ENCODE results near the gene DTD2.

DNA sequence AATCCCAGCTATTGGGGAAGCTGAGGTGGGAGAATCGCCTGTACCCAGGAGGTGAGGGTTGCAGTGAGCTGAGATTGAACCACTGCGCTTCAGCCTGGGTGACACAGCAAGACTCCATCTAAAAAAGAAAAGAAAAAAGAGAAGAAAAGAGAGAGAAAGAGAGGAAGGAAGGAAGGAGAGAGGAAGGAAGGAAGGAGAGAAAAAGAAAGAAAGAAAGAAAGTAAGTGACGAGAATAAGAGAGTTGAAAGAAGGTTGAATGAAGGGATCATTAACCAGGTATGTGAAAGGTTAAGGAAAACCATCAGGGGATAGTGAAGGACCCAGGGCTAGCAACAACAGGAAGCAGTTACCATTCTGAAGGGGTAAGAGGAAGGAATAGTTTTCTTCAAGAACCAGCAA is 4.2 kb upstream of the DTD2 start:
- TF ChIP-seq, protein P1, sequence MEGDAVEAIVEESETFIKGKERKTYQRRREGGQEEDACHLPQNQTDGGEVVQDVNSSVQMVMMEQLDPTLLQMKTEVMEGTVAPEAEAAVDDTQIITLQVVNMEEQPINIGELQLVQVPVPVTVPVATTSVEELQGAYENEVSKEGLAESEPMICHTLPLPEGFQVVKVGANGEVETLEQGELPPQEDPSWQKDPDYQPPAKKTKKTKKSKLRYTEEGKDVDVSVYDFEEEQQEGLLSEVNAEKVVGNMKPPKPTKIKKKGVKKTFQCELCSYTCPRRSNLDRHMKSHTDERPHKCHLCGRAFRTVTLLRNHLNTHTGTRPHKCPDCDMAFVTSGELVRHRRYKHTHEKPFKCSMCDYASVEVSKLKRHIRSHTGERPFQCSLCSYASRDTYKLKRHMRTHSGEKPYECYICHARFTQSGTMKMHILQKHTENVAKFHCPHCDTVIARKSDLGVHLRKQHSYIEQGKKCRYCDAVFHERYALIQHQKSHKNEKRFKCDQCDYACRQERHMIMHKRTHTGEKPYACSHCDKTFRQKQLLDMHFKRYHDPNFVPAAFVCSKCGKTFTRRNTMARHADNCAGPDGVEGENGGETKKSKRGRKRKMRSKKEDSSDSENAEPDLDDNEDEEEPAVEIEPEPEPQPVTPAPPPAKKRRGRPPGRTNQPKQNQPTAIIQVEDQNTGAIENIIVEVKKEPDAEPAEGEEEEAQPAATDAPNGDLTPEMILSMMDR (conservative IDR thresholded peaks at IDR 0.05; ENCODE audit: low read length), result no peak
- no peak for TF ChIP-seq EZH2phosphoT487 (IDR thresholded peaks at IDR 0.05; ENCODE audit: borderline replicate concordance)

Data from Loucy (cell line).